CD8-positive, alpha-beta memory T cell (primary cell): ENCODE measurements around the gene C5orf15. TPM values are rescaled to one million over a fixed set of nuclear protein-coding genes. Genes with fewer than 3 reads are reported as not detected.

Experiments
- CTCF ChIA-PET: fragments of 350-600 bp; sonication (Branson Sonifier 250); formaldehyde crosslinking; loops from one replicate; lab custom pipeline; 2021; ENCODE audit warnings: antibody characterized with exemption; lab: Charles Lee
- POLR2A ChIA-PET: fragments of 350-600 bp; sonication (Branson Sonifier 250); formaldehyde crosslinking; loops from one replicate; lab custom pipeline; 2021; ENCODE audit warnings: antibody characterized with exemption; lab: Charles Lee
- DNase-seq, 5 donors: peaks; one replicate each; pipeline versions ENCODE4 v3.0.0 to v3.0.0-alpha.2; 2020 to 2022; ENCODE audit warnings: mixed read lengths in 1 of 5
- H3K27ac ChIP-seq: one replicate; pipeline ENCODE4 v1.7.0; 2013; ENCODE audit warnings: low read depth, mild to moderate bottlenecking, low read length, moderate library complexity
- H3K27me3 ChIP-seq: 2 replicates; pipeline ENCODE4 v1.7.0; 2013; ENCODE audit warnings: low read length, mild to moderate bottlenecking; ENCODE audit not compliant: insufficient read depth, poor library complexity, severe bottlenecking
- H3K36me3 ChIP-seq: 2 replicates; pipeline ENCODE4 v1.7.0; 2013; ENCODE audit warnings: mild to moderate bottlenecking, low read length, moderate library complexity; ENCODE audit not compliant: insufficient read depth
- H3K4me1 ChIP-seq: 2 replicates; pipeline ENCODE4 v1.7.0; 2013; ENCODE audit warnings: mild to moderate bottlenecking, low read length, moderate library complexity; ENCODE audit not compliant: insufficient read depth
- H3K4me3 ChIP-seq: 2 replicates; pipeline ENCODE4 v1.7.0; 2013; ENCODE audit warnings: mild to moderate bottlenecking, low read length
- H3K9me3 ChIP-seq: 2 replicates; pipeline ENCODE4 v1.7.0; 2013; ENCODE audit warnings: mild to moderate bottlenecking, low read length
- H3K27ac Mint-ChIP-seq, 8 donors: one replicate each; pipeline ENCODE4 v1.8.0; 2020 to 2021; ENCODE audit warnings: mixed read lengths in 8 of 8, mild to moderate bottlenecking in 6 of 8, inconsistent platforms in 3 of 8, moderate library complexity in 3 of 8
- H3K27me3 Mint-ChIP-seq, 2 donors: one replicate each; pipeline ENCODE4 v1.8.0; 2020 to 2021; ENCODE audit warnings: mixed read lengths in 2 of 2, mild to moderate bottlenecking in 1 of 2, moderate library complexity in 1 of 2
- H3K36me3 Mint-ChIP-seq, 3 donors: one replicate each; pipeline ENCODE4 v1.8.0; 2020 to 2021; ENCODE audit warnings: mixed read lengths in 3 of 3, inconsistent platforms in 1 of 3, mild to moderate bottlenecking in 1 of 3
- H3K4me1 Mint-ChIP-seq, 3 donors: one replicate each; pipeline ENCODE4 v1.8.0; 2020 to 2021; ENCODE audit warnings: mixed read lengths in 3 of 3, inconsistent platforms in 1 of 3, mild to moderate bottlenecking in 1 of 3
- H3K4me3 Mint-ChIP-seq, 7 donors: one replicate each; pipeline ENCODE4 v1.8.0; 2020 to 2021; ENCODE audit warnings: mixed read lengths in 7 of 7, mild to moderate bottlenecking in 6 of 7, moderate library complexity in 4 of 7, inconsistent platforms in 2 of 7
- H3K9me3 Mint-ChIP-seq, 5 donors: one replicate each; pipeline ENCODE4 v1.8.0; 2020 to 2022; ENCODE audit warnings: mixed read lengths in 5 of 5, mild to moderate bottlenecking in 3 of 5, moderate library complexity in 2 of 5, inconsistent platforms in 1 of 5
- polyA plus RNA-seq: library from polyadenylated mRNA; unstranded; fragments of 300-500 nt; fragmentation: Illumina TruSeq; gene quantifications from one replicate; pipeline ENCODE4 v1.2.3, GENCODE V29; 2021
- total RNA-seq, 2 experiments: library from RNA; stranded (reverse); gene quantifications; one replicate each; pipeline ENCODE4 v1.2.3, GENCODE V29; 2021

The C5orf15 gene
- total and polyA plus RNA-seq, 3 experiments from 2014 or later, result 21.7 to 25.4 (median 21.8) TPM

GRCh38 chr5:133919148-133920136, 49.0 kb downstream of the C5orf15 start:
- ChIA-PET POLR2A (no interaction called here), CTCF (interaction anchor here (1.0 kb wide), 1 partner anchor 11 kb away, joined by 3 read pairs; no protein-coding TSS in a partner anchor)

GRCh38 chr5:133918731-133919130, 49.7 kb downstream of the C5orf15 start:
- no peaks in the 10 kb centered on the region for H3K4me1 Mint-ChIP-seq
- H3K9me3 Mint-ChIP-seq, result no peaks in the 10 kb centered on the region
- ChIA-PET POLR2A (no interaction called here), CTCF (no interaction called here)
- H3K27me3 Mint-ChIP-seq, result peaks cover 0 to 12% of the 10 kb centered on the region in 2 donors
- Histone ChIP-seq H3K9me3 (no peaks in the 10 kb centered on the region), H3K36me3 (no peaks in the 10 kb centered on the region), H3K4me3 (no peak overlapping the region), H3K27me3 (peaks cover 3% of the 10 kb centered on the region), H3K27ac (no peak overlapping the region), H3K4me1 (no peaks in the 10 kb centered on the region)
- DNase-seq, result no peak
- no peak overlapping the region for H3K4me3 Mint-ChIP-seq
- H3K27ac Mint-ChIP-seq, result no peak overlapping the region
- no peaks in the 10 kb centered on the region for H3K36me3 Mint-ChIP-seq

More at GRCh38 chr5:133919148-133920136, 49.0 kb downstream of the C5orf15 start:
- peak in 1 of 5 donors; percentile 2 for DNase-seq
- H3K4me3 Mint-ChIP-seq, result no peak overlapping the region
- Histone ChIP-seq H3K4me1 (no peaks in the 10 kb centered on the region), H3K9me3 (no peaks in the 10 kb centered on the region), H3K36me3 (no peaks in the 10 kb centered on the region), H3K27ac (no peak overlapping the region), H3K27me3 (peaks cover 3% of the 10 kb centered on the region), H3K4me3 (no peak overlapping the region)
- no peaks in the 10 kb centered on the region for H3K36me3 Mint-ChIP-seq
- no peaks in the 10 kb centered on the region for H3K9me3 Mint-ChIP-seq
- H3K4me1 Mint-ChIP-seq, result no peaks in the 10 kb centered on the region
- H3K27ac Mint-ChIP-seq, result peak overlapping the region in 1 of 8 donors; percentile 60
- peaks cover 0 to 15% of the 10 kb centered on the region in 2 donors for H3K27me3 Mint-ChIP-seq

- Histone ChIP-seq H3K27ac (no peak overlapping the region), H3K27me3 (peaks cover 3% of the 10 kb centered on the region), H3K36me3 (no peaks in the 10 kb centered on the region), H3K4me3 (no peak overlapping the region), H3K4me1 (no peaks in the 10 kb centered on the region), H3K9me3 (no peaks in the 10 kb centered on the region)
- CTCF ChIA-PET, result no interaction called here
- POLR2A ChIA-PET, result no interaction called here
- no peak overlapping the region for H3K4me3 Mint-ChIP-seq
- no peak for DNase-seq
- no peaks in the 10 kb centered on the region for H3K36me3 Mint-ChIP-seq
- H3K4me1 Mint-ChIP-seq, result no peaks in the 10 kb centered on the region
- no peaks in the 10 kb centered on the region for H3K9me3 Mint-ChIP-seq
- no peak overlapping the region for H3K27ac Mint-ChIP-seq
- H3K27me3 Mint-ChIP-seq, result peaks cover 0 to 12% of the 10 kb centered on the region in 2 donors
Observed at GRCh38 chr5:133918316-133918715, 50.1 kb downstream of the C5orf15 start.

- Mint-ChIP-seq H3K4me1 (no peaks in the 10 kb centered on the region), H3K9me3 (no peaks in the 10 kb centered on the region), H3K27me3 (peaks cover 0 to 12% of the 10 kb centered on the region in 2 donors), H3K4me3 (no peak overlapping the region), H3K36me3 (no peaks in the 10 kb centered on the region), H3K27ac (no peak overlapping the region)
- Histone ChIP-seq H3K27ac (no peak overlapping the region), H3K36me3 (no peaks in the 10 kb centered on the region), H3K4me3 (no peak overlapping the region), H3K27me3 (peaks cover 3% of the 10 kb centered on the region), H3K9me3 (no peaks in the 10 kb centered on the region), H3K4me1 (no peaks in the 10 kb centered on the region)
- CTCF ChIA-PET, result no interaction called here
- no peak for DNase-seq
- POLR2A ChIA-PET, result no interaction called here
Observed at GRCh38 chr5:133917785-133918184, 50.6 kb downstream of the C5orf15 start.

- no peak for DNase-seq
- Histone ChIP-seq H3K4me3 (no peak overlapping the region), H3K4me1 (no peaks in the 10 kb centered on the region), H3K27ac (no peak overlapping the region), H3K36me3 (no peaks in the 10 kb centered on the region), H3K27me3 (peaks cover 3% of the 10 kb centered on the region), H3K9me3 (no peaks in the 10 kb centered on the region)
- no peak overlapping the region for H3K27ac Mint-ChIP-seq
- POLR2A ChIA-PET, result no interaction called here
- H3K4me1 Mint-ChIP-seq, result no peaks in the 10 kb centered on the region
- no peaks in the 10 kb centered on the region for H3K9me3 Mint-ChIP-seq
- peaks cover 0 to 3% of the 10 kb centered on the region in 2 donors for H3K27me3 Mint-ChIP-seq
- CTCF ChIA-PET, result no interaction called here
- H3K4me3 Mint-ChIP-seq, result no peak overlapping the region
- H3K36me3 Mint-ChIP-seq, result no peaks in the 10 kb centered on the region
Observed at GRCh38 chr5:133916914-133917313, 51.5 kb downstream of the C5orf15 start.

- H3K4me3 Mint-ChIP-seq, result no peak overlapping the region
- no peaks in the 10 kb centered on the region for H3K9me3 Mint-ChIP-seq
- Histone ChIP-seq H3K27ac (no peak overlapping the region), H3K9me3 (no peaks in the 10 kb centered on the region), H3K4me3 (no peak overlapping the region), H3K36me3 (no peaks in the 10 kb centered on the region), H3K27me3 (peaks cover 3% of the 10 kb centered on the region), H3K4me1 (no peaks in the 10 kb centered on the region)
- no peaks in the 10 kb centered on the region for H3K4me1 Mint-ChIP-seq
- H3K36me3 Mint-ChIP-seq, result no peaks in the 10 kb centered on the region
- peaks cover 0 to 3% of the 10 kb centered on the region in 2 donors for H3K27me3 Mint-ChIP-seq
- no peak for DNase-seq
- H3K27ac Mint-ChIP-seq, result peak overlapping the region in 1 of 8 donors; percentile 83
- ChIA-PET CTCF (no interaction called here), POLR2A (no interaction called here)
Observed at GRCh38 chr5:133916479-133916878, 51.9 kb downstream of the C5orf15 start.

- no peaks in the 10 kb centered on the region for H3K9me3 ChIP-seq
- ChIA-PET POLR2A (no interaction called here), CTCF (interaction anchor here (1.5 kb wide), 1 partner anchor 8 kb away, joined by 3 read pairs; no protein-coding TSS in a partner anchor)
- Mint-ChIP-seq H3K9me3 (no peaks in the 10 kb centered on the region), H3K4me3 (no peak overlapping the region), H3K27me3 (peaks cover 0 to under 1% of the 10 kb centered on the region in 2 donors), H3K27ac (no peak overlapping the region), H3K4me1 (no peaks in the 10 kb centered on the region), H3K36me3 (no peaks in the 10 kb centered on the region)
- no peak for DNase-seq
- H3K4me3 ChIP-seq, result no peak overlapping the region
- no peaks in the 10 kb centered on the region for H3K36me3 ChIP-seq
- no peaks in the 10 kb centered on the region for H3K27me3 ChIP-seq
- no peak overlapping the region for H3K27ac ChIP-seq
- H3K4me1 ChIP-seq, result no peaks in the 10 kb centered on the region
Observed at GRCh38 chr5:133914434-133914833, 54.0 kb downstream of the C5orf15 start.

- no peak overlapping the region for H3K27ac Mint-ChIP-seq
- H3K4me3 Mint-ChIP-seq, result no peak overlapping the region
- POLR2A ChIA-PET, result no interaction called here
- Histone ChIP-seq H3K36me3 (no peaks in the 10 kb centered on the region), H3K4me1 (no peaks in the 10 kb centered on the region), H3K4me3 (no peak overlapping the region), H3K9me3 (no peaks in the 10 kb centered on the region), H3K27ac (no peak overlapping the region), H3K27me3 (no peaks in the 10 kb centered on the region)
- no peaks in the 10 kb centered on the region for H3K9me3 Mint-ChIP-seq
- DNase-seq, result no peak
- H3K27me3 Mint-ChIP-seq, result no peaks in the 10 kb centered on the region
- H3K36me3 Mint-ChIP-seq, result no peaks in the 10 kb centered on the region
- no peaks in the 10 kb centered on the region for H3K4me1 Mint-ChIP-seq
- CTCF ChIA-PET, result interaction anchor here (1.5 kb wide), 1 partner anchor 9 kb away, joined by 3 read pairs; no protein-coding TSS in a partner anchor
Observed at GRCh38 chr5:133913413-133914155, 54.8 kb downstream of the C5orf15 start.
